ENCODE results near the gene MCCC2. TPM values are rescaled to one million over a fixed set of nuclear protein-coding genes. Genes with fewer than 3 reads are reported as not detected.

The MCCC2 gene
- total and polyA plus RNA-seq, 2 of the 13 experiments (the other 11 are each of a cell fraction or from before 2014, with no cell fraction given), result 44.8 to 83.6 TPM

- 0 out of 2 replicates have a peak, but pooled peaks have one; percentile 61 for TF ChIP-seq GZF1 (CRISPR knock-in tag; IDR thresholded peaks at IDR 0.05)
- TF ChIP-seq ZNF556 (CRISPR knock-in tag; IDR thresholded peaks at IDR 0.05; ENCODE audit: borderline replicate concordance), result 0 out of 2 replicates have a peak, but pooled peaks have one; percentile 61
- TF ChIP-seq, protein P1, sequence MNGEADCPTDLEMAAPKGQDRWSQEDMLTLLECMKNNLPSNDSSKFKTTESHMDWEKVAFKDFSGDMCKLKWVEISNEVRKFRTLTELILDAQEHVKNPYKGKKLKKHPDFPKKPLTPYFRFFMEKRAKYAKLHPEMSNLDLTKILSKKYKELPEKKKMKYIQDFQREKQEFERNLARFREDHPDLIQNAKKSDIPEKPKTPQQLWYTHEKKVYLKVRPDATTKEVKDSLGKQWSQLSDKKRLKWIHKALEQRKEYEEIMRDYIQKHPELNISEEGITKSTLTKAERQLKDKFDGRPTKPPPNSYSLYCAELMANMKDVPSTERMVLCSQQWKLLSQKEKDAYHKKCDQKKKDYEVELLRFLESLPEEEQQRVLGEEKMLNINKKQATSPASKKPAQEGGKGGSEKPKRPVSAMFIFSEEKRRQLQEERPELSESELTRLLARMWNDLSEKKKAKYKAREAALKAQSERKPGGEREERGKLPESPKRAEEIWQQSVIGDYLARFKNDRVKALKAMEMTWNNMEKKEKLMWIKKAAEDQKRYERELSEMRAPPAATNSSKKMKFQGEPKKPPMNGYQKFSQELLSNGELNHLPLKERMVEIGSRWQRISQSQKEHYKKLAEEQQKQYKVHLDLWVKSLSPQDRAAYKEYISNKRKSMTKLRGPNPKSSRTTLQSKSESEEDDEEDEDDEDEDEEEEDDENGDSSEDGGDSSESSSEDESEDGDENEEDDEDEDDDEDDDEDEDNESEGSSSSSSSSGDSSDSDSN (CRISPR knock-in tag; IDR thresholded peaks at IDR 0.05), result peak; percentile 68
- TF ChIP-seq, protein P2, sequence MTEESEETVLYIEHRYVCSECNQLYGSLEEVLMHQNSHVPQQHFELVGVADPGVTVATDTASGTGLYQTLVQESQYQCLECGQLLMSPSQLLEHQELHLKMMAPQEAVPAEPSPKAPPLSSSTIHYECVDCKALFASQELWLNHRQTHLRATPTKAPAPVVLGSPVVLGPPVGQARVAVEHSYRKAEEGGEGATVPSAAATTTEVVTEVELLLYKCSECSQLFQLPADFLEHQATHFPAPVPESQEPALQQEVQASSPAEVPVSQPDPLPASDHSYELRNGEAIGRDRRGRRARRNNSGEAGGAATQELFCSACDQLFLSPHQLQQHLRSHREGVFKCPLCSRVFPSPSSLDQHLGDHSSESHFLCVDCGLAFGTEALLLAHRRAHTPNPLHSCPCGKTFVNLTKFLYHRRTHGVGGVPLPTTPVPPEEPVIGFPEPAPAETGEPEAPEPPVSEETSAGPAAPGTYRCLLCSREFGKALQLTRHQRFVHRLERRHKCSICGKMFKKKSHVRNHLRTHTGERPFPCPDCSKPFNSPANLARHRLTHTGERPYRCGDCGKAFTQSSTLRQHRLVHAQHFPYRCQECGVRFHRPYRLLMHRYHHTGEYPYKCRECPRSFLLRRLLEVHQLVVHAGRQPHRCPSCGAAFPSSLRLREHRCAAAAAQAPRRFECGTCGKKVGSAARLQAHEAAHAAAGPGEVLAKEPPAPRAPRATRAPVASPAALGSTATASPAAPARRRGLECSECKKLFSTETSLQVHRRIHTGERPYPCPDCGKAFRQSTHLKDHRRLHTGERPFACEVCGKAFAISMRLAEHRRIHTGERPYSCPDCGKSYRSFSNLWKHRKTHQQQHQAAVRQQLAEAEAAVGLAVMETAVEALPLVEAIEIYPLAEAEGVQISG (CRISPR knock-in tag; IDR thresholded peaks at IDR 0.05), result peak; percentile 75
- TF ChIP-seq RNF2 (conservative IDR thresholded peaks at IDR 0.05; ENCODE audit: low read depth), result no peak
- TF ChIP-seq, protein P3, sequence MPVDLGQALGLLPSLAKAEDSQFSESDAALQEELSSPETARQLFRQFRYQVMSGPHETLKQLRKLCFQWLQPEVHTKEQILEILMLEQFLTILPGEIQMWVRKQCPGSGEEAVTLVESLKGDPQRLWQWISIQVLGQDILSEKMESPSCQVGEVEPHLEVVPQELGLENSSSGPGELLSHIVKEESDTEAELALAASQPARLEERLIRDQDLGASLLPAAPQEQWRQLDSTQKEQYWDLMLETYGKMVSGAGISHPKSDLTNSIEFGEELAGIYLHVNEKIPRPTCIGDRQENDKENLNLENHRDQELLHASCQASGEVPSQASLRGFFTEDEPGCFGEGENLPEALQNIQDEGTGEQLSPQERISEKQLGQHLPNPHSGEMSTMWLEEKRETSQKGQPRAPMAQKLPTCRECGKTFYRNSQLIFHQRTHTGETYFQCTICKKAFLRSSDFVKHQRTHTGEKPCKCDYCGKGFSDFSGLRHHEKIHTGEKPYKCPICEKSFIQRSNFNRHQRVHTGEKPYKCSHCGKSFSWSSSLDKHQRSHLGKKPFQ (CRISPR knock-in tag; IDR thresholded peaks at IDR 0.05; ENCODE audit: insufficient replicate concordance), result no peak
- TF ChIP-seq EHMT2 (IDR thresholded peaks at IDR 0.05; ENCODE audit: borderline replicate concordance, low read depth, low read length), result peak; percentile 74; the same call in 1 of the 2 replicates
- TF ChIP-seq THYN1 (CRISPR knock-in tag; IDR thresholded peaks at IDR 0.05; ENCODE audit: borderline replicate concordance, low read depth), result no peak
- TF ChIP-seq ZNF264 (CRISPR knock-in tag; IDR thresholded peaks at IDR 0.05), result peak; percentile 84
- TF ChIP-seq KDM2A (CRISPR knock-in tag; IDR thresholded peaks at IDR 0.05; ENCODE audit: borderline replicate concordance, low read depth), result peak; percentile 67; the same call in 1 of the 2 replicates
- TF ChIP-seq NFE2 (CRISPR knock-in tag; IDR thresholded peaks at IDR 0.05), result no peak
- TF ChIP-seq ZNF747 (CRISPR knock-in tag; IDR thresholded peaks at IDR 0.05; ENCODE audit: borderline replicate concordance), result no peak
- TF ChIP-seq POGZ (CRISPR knock-in tag; IDR thresholded peaks at IDR 0.05), result peak; percentile 78
- peak; percentile 76 for TF ChIP-seq RXRB (CRISPR knock-in tag; IDR thresholded peaks at IDR 0.05; ENCODE audit: borderline replicate concordance)
- TF ChIP-seq ERF (CRISPR knock-in tag; IDR thresholded peaks at IDR 0.05), result no peak
- TF ChIP-seq ZBTB7B (CRISPR knock-in tag; IDR thresholded peaks at IDR 0.05), result peak; percentile 32; the same call in 1 of the 2 replicates
- TF ChIP-seq ZNF569 (CRISPR knock-in tag; IDR thresholded peaks at IDR 0.05; ENCODE audit: borderline replicate concordance), result no peak
- peak; percentile 43; the same call in 1 of the 2 replicates for TF ChIP-seq BORCS8-MEF2B (CRISPR knock-in tag; IDR thresholded peaks at IDR 0.05)
- no peak for TF ChIP-seq ZNF704 (CRISPR knock-in tag; IDR thresholded peaks at IDR 0.05; ENCODE audit: borderline replicate concordance)
- peak; percentile 41 for TF ChIP-seq PHF5A (CRISPR knock-in tag; IDR thresholded peaks at IDR 0.05; ENCODE audit: low read depth, unreplicated experiment)
- no peak for TF ChIP-seq NCOA5 (CRISPR knock-in tag; IDR thresholded peaks at IDR 0.05)
- TF ChIP-seq NCOR1 (IDR thresholded peaks at IDR 0.05; ENCODE audit: borderline replicate concordance, low read length), result peak; percentile 62; the same call in 1 of the 2 replicates
- peak; percentile 83 for TF ChIP-seq YY1 (IDR thresholded peaks at IDR 0.05; ENCODE audit: insufficient read depth, insufficient replicate concordance, low read depth, low read length)
Observed at GRCh38 chr5:71695071-71695470, 107.9 kb downstream of the MCCC2 start (continued).

All from HepG2 (cell line).